ENCODE results near the gene KCTD19.

- TF ChIP-seq EZH2 (IDR thresholded peaks at IDR 0.05; ENCODE audit: low read length, unreplicated experiment) (no peak), CTCF (conservative IDR thresholded peaks at IDR 0.05; ENCODE audit: low read depth, low read length) (no peak), EZH2phosphoT487 (IDR thresholded peaks at IDR 0.05; ENCODE audit: borderline replicate concordance, low read length) (no peak)
Measured at GRCh38 chr16:67302970-67303369, 23.6 kb downstream of the KCTD19 start.

Data from PC-3 (cell line).